HepG2 (cell line): ENCODE measurements around the gene STOML2. TPM values are rescaled to one million over a fixed set of nuclear protein-coding genes. Genes with fewer than 3 reads are reported as not detected.
A peak's percentile ranks its signal among the peaks of the same experiment; 100 is the strongest.

Experiments
- CBX5 ChIP-seq: sonication (generic); formaldehyde crosslinking; IDR thresholded peaks from 2 replicates; pipeline ENCODE4 v1.4.0; 2020; ENCODE audit warnings: missing genetic modification reagents, borderline replicate concordance
- ERF ChIP-seq: IDR thresholded peaks from 2 replicates; pipeline ENCODE4 v1.6.1; 2018; ENCODE audit warnings: missing biosample characterization, missing genetic modification reagents
- ETV6 ChIP-seq: sonication (generic); formaldehyde crosslinking; conservative IDR thresholded peaks from 2 replicates; pipeline ENCODE4 v1.4.0; 2020; ENCODE audit warnings: missing genetic modification reagents
- HDAC6 ChIP-seq: fragments of 200-600 bp; sonication (generic); IDR thresholded peaks from 2 replicates; pipeline ENCODE4 v1.7.0; 2017; ENCODE audit warnings: mild to moderate bottlenecking, antibody characterized with exemption, low read length, low read depth
- HNF1A ChIP-seq, 2 experiments: sonication (generic) in 1 of 2; formaldehyde crosslinking in 1 of 2; IDR thresholded peaks; 2 replicates each; pipeline versions ENCODE4 v1.4.0 to v1.6.1; 2016 to 2020; ENCODE audit warnings: borderline replicate concordance in 1 of 2, low read depth in 1 of 2, mild to moderate bottlenecking in 1 of 2, missing genetic modification reagents in 1 of 2
- MTERF4 ChIP-seq: sonication (generic); formaldehyde crosslinking; IDR thresholded peaks from 2 replicates; pipeline ENCODE4 v1.8.0; 2023; ENCODE audit warnings: mild to moderate bottlenecking, missing genetic modification reagents
- NFYC ChIP-seq: IDR thresholded peaks from 2 replicates; pipeline ENCODE4 v1.6.1; 2016; ENCODE audit warnings: missing genetic modification reagents, missing compliant biosample characterization
- NR2F1 ChIP-seq, 2 experiments: fragments of 450-650 bp in 1 of 2; formaldehyde crosslinking in 1 of 2; IDR thresholded peaks; 2 replicates each; pipeline versions ENCODE4 v1.5.0 to v1.6.1; 2016 to 2020; ENCODE audit warnings: mild to moderate bottlenecking in 1 of 2, missing compliant biosample characterization in 1 of 2, missing genetic modification reagents in 1 of 2, moderate library complexity in 1 of 2
- PREB ChIP-seq: sonication (generic); formaldehyde crosslinking; IDR thresholded peaks from 2 replicates; pipeline ENCODE4 v1.4.0; 2020; ENCODE audit warnings: missing genetic modification reagents
- SRSF9 ChIP-seq: fragments of 200-400 bp; formaldehyde crosslinking; IDR thresholded peaks from 2 replicates; pipeline ENCODE4 v1.6.1; 2018; ENCODE audit warnings: borderline replicate concordance, mild to moderate bottlenecking, low read depth, low read length; ENCODE audit not compliant: insufficient read depth, poor library complexity, severe bottlenecking
- SYNCRIP ChIP-seq: fragments of 200-400 bp; formaldehyde crosslinking; IDR thresholded peaks from 2 replicates; pipeline ENCODE4 v1.6.1; 2018; ENCODE audit warnings: mild to moderate bottlenecking, low read depth, low read length; ENCODE audit not compliant: insufficient read depth
- U2AF1 ChIP-seq: fragments of 200-400 bp; formaldehyde crosslinking; optimal IDR thresholded peaks from 2 replicates; pipeline ENCODE3; 2017; ENCODE audit warnings: mild to moderate bottlenecking, low read depth, low read length
- ZNF18 ChIP-seq: sonication (generic); formaldehyde crosslinking; IDR thresholded peaks from 2 replicates; pipeline ENCODE4 v1.8.0; 2022; ENCODE audit warnings: mild to moderate bottlenecking, missing genetic modification reagents; ENCODE audit not compliant: insufficient replicate concordance
- ZNF224 ChIP-seq: sonication (generic); formaldehyde crosslinking; IDR thresholded peaks from 2 replicates; pipeline ENCODE4 v1.5.0; 2020; ENCODE audit warnings: mild to moderate bottlenecking, missing genetic modification reagents
- ZNF225 ChIP-seq: sonication (generic); formaldehyde crosslinking; IDR thresholded peaks from 2 replicates; pipeline ENCODE4 v1.4.0; 2020; ENCODE audit warnings: mild to moderate bottlenecking, missing genetic modification reagents
- ZNF350 ChIP-seq: sonication (generic); formaldehyde crosslinking; IDR thresholded peaks from 2 replicates; pipeline ENCODE4 v1.4.0; 2020; ENCODE audit warnings: mild to moderate bottlenecking, low read depth, missing genetic modification reagents, borderline replicate concordance
- ZNF383 ChIP-seq: sonication (generic); formaldehyde crosslinking; IDR thresholded peaks from 2 replicates; pipeline ENCODE4 v1.4.0; 2020; ENCODE audit warnings: missing genetic modification reagents, mild to moderate bottlenecking, borderline replicate concordance
- ZNF841 ChIP-seq: sonication (generic); formaldehyde crosslinking; IDR thresholded peaks from 2 replicates; pipeline ENCODE4 v1.8.1; 2023; ENCODE audit warnings: missing genetic modification reagents, borderline replicate concordance
- polyA plus RNA-seq, 8 experiments: library from polyadenylated mRNA; depleted of rRNA in 3 of 8; stranded (reverse) in 7 of 8; unstranded in 1 of 8; fragments of >200 nt; fragmentation: Illumina TruSeq in 4 of 8; extraction: Trizol in 4 of 8; gene quantifications; 2 replicates each; pipeline versions ENCODE4 v1.2.1 to v1.2.3, GENCODE V29; 2011 to 2016; ENCODE audit warnings: low read depth in 4 of 8, missing spikeins in 1 of 8, mixed read lengths in 1 of 8; ENCODE audit not compliant: insufficient read depth in 1 of 8
- total RNA-seq, 5 experiments: library from RNA; depleted of rRNA; stranded (reverse); fragments of >200 nt; fragmentation: Illumina TruSeq; extraction: Trizol; gene quantifications; 2 replicates each; pipeline ENCODE4 v1.2.3, GENCODE V29; 2016; ENCODE audit warnings: low read depth in 1 of 5
- TF ChIP-seq, protein P1 (sequence below): sonication (generic); formaldehyde crosslinking; IDR thresholded peaks from 2 replicates; pipeline ENCODE4 v1.5.0; 2020; ENCODE audit warnings: missing genetic modification reagents

The STOML2 gene
- total and polyA plus RNA-seq, 2 of the 13 experiments (the other 11 are each of a cell fraction or from before 2014, with no cell fraction given), result 245 to 250 TPM

DNA sequence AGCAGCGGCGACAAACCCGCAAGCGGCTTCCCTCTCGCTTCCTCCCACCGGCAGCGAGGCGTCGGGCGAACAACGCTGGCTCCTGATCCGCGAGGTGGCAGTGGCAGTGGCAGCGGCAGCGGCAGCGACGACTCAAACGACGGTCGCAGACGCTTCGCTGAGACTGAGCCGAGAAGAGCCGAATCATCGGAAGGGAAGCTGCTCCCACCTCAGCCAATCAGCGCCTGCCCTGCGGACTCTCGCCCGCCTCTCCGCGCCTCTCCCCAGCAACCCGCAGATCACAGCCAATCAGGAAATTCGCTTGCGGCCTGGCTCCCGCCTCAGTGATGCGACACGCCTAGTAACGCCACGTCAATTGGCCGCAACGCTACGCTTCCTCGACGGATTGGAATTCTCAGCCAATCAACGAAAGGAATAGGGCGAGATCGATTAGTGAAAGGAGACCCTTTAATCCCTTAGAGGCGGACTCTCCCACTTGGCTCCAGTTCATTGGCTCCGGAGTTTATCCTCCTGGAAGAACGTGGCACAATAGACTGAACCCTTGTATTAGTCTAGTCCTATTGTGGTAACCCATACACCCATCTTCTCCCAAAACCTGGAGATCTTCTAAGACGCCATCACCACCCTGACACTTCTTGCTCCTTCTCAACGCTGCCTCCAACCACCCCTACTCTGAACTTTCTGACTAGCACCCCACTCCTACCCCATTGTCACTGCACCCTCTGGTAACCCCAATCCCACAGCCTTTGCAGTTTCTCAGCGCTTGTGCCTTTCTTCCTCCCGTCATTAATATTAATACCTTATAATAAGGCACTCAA, 30.3 kb downstream of the STOML2 start, which contains the start of gene VCP (continued):
- TF ChIP-seq ETV6 (CRISPR knock-in tag) (no peak), ZNF841 (CRISPR knock-in tag) (no peak), U2AF1 (no peak), SYNCRIP (no peak), MTERF4 (no peak), ZNF225 (no peak; the same call in none of the 2 replicates), ZNF18 (CRISPR knock-in tag) (no peak), ZNF224 (CRISPR knock-in tag) (no peak), SRSF9 (no peak), HDAC6 (no peak), ZNF350 (0 out of 2 replicates have a peak, but pooled peaks have one; percentile 33), HNF1A (IDR thresholded peaks at IDR 0.05; ENCODE audit: low read depth) (no peak), HNF1A (CRISPR knock-in tag; IDR thresholded peaks at IDR 0.05; ENCODE audit: borderline replicate concordance) (no peak), CBX5 (CRISPR knock-in tag) (no peak), NR2F1 (CRISPR knock-in tag; IDR thresholded peaks at IDR 0.05) (no peak), ZNF383 (no peak), NFYC (CRISPR knock-in tag) (peak; percentile 98), PREB (CRISPR knock-in tag) (no peak), ERF (CRISPR knock-in tag) (peak; percentile 68; the same call in 1 of the 2 replicates)
- TF ChIP-seq, protein P1, sequence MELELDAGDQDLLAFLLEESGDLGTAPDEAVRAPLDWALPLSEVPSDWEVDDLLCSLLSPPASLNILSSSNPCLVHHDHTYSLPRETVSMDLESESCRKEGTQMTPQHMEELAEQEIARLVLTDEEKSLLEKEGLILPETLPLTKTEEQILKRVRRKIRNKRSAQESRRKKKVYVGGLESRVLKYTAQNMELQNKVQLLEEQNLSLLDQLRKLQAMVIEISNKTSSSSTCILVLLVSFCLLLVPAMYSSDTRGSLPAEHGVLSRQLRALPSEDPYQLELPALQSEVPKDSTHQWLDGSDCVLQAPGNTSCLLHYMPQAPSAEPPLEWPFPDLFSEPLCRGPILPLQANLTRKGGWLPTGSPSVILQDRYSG (CRISPR knock-in tag), result no peak; the same call in 1 of the 2 replicates
